A549 (cell line): ENCODE measurements around the gene UBASH3B. TPM values are rescaled to one million over a fixed set of nuclear protein-coding genes. Genes with fewer than 3 reads are reported as not detected.

ENCODE experiments used
- ATAC-seq, 2 experiments: fragments of 200-7000 bp in 1 of 2; fragments of >200 bp in 1 of 2; cut with Nextera tagmentation in 1 of 2; cut with Tn5 transposase in 1 of 2; 3 replicates each; pipeline versions ENCODE4 v1.8.0 to v1.9.1; 2018 to 2020; ENCODE audit warnings: mild to moderate bottlenecking in 1 of 2, moderate library complexity in 1 of 2
- CTCF ChIA-PET: fragments of 300-600 bp; sonication (Branson Sonifier 250); formaldehyde crosslinking; extraction: SDS; loops from one replicate; lab custom pipeline; 2021; ENCODE audit warnings: antibody characterized with exemption, inconsistent platforms; lab: Yijun Ruan, JAX
- POLR2A ChIA-PET: fragments of 350-600 bp; formaldehyde crosslinking; extraction: SDS; loops from one replicate; lab custom pipeline; 2021; ENCODE audit warnings: antibody characterized with exemption, inconsistent platforms; lab: Yijun Ruan, JAX
- DNase-seq, 2 experiments: peaks; one replicate each; pipeline versions ENCODE4 v3.0.0 to v3.0.0-alpha.2; 2011 to 2016; ENCODE audit warnings: low read depth in 1 of 2, low spot score in 1 of 2
- FAIRE-seq: peaks from 2 replicates; lab custom pipeline; 2011; peaks lifted over from hg19 to GRCh38; lab: Jason Lieb, UNC
- H3K27ac ChIP-seq, 2 experiments: fragments of >200 bp; sonication (Bioruptor Twin); formaldehyde crosslinking; 3 replicates each; pipeline ENCODE4 v1.5.1; 2016 to 2017
- H3K4me1 ChIP-seq: fragments of >200 bp; sonication (Bioruptor Twin); formaldehyde crosslinking; 3 replicates; pipeline ENCODE4 v1.6.1; 2016
- H3K4me2 ChIP-seq: fragments of >200 bp; sonication (Bioruptor Twin); formaldehyde crosslinking; 3 replicates; pipeline ENCODE4 v1.6.1; 2016
- H3K4me3 ChIP-seq: fragments of >200 bp; sonication (Bioruptor Twin); formaldehyde crosslinking; 3 replicates; pipeline ENCODE4 v1.5.1; 2016
- H3K9me3 ChIP-seq: fragments of >200 bp; sonication (Bioruptor Twin); formaldehyde crosslinking; 3 replicates; pipeline ENCODE4 v1.6.1; 2016
- CBX2 ChIP-seq: fragments of 200-600 bp; sonication (generic); IDR thresholded peaks from 2 replicates; pipeline ENCODE4 v1.6.1; 2016; ENCODE audit warnings: low read depth, mild to moderate bottlenecking, borderline replicate concordance
- CEBPB ChIP-seq, 2 experiments: fragments of >200 bp in 1 of 2; sonication (Bioruptor Twin) in 1 of 2; formaldehyde crosslinking in 1 of 2; IDR thresholded peaks; 2 replicates each; pipeline ENCODE4 v1.6.1; 2012 to 2016
- CHD2 ChIP-seq: fragments of 150-350 bp; IDR thresholded peaks from 2 replicates; pipeline ENCODE4 v1.6.1; 2014; ENCODE audit warnings: low read length; ENCODE audit not compliant: partially characterized antibody
- CHD4 ChIP-seq: fragments of 200-600 bp; sonication (generic); IDR thresholded peaks from 2 replicates; pipeline ENCODE4 v1.6.1; 2016; ENCODE audit warnings: antibody characterized with exemption, mild to moderate bottlenecking, borderline replicate concordance
- ESRRA ChIP-seq: fragments of 150-350 bp; IDR thresholded peaks from 2 replicates; pipeline ENCODE4 v1.6.1; 2014; ENCODE audit warnings: mild to moderate bottlenecking, low read length, borderline replicate concordance
- FOSL2 ChIP-seq, 2 experiments: fragments of 450-650 bp in 1 of 2; fragments of >200 bp in 1 of 2; sonication (Bioruptor Twin) in 1 of 2; formaldehyde crosslinking; IDR thresholded peaks; 2 replicates each; pipeline versions ENCODE4 v1.5.0 to v1.6.1; 2016 to 2020; ENCODE audit warnings: mild to moderate bottlenecking in 1 of 2, moderate library complexity in 1 of 2
- FOXS1 ChIP-seq: fragments of 250-450 bp; sonication (Bioruptor Pico); IDR thresholded peaks from 2 replicates; pipeline ENCODE4 v1.5.0; 2020; ENCODE audit warnings: mild to moderate bottlenecking, moderate library complexity
- GATA3 ChIP-seq: IDR thresholded peaks from 2 replicates; pipeline ENCODE4 v1.6.1; 2012; ENCODE audit warnings: borderline replicate concordance
- HDAC2 ChIP-seq: fragments of 200-600 bp; sonication (generic); IDR thresholded peaks from 2 replicates; pipeline ENCODE4 v1.6.1; 2016
- HOXB5 ChIP-seq: fragments of 250-450 bp; sonication (Bioruptor Pico); IDR thresholded peaks from 2 replicates; pipeline ENCODE4 v1.5.0; 2020; ENCODE audit warnings: mild to moderate bottlenecking, moderate library complexity
- JUN ChIP-seq, 2 experiments: fragments of >200 bp; sonication (Bioruptor Twin); formaldehyde crosslinking; IDR thresholded peaks; 2 replicates in 1 of 2; 3 replicates in 1 of 2; pipeline ENCODE4 v1.6.1; 2016 to 2017
- JUNB ChIP-seq: fragments of >200 bp; sonication (Bioruptor Twin); formaldehyde crosslinking; IDR thresholded peaks from 2 replicates; pipeline ENCODE4 v1.6.1; 2016
- MAZ ChIP-seq: fragments of 150-350 bp; IDR thresholded peaks from 2 replicates; pipeline ENCODE4 v1.6.1; 2014; ENCODE audit warnings: antibody characterized with exemption, low read depth, low read length, borderline replicate concordance
- NFE2L2 ChIP-seq: fragments of 150-350 bp; conservative IDR thresholded peaks from 2 replicates; pipeline ENCODE4 v1.6.1; 2014; ENCODE audit warnings: low read length
- NR3C1 ChIP-seq: fragments of >200 bp; sonication (Bioruptor Twin); formaldehyde crosslinking; IDR thresholded peaks from 3 replicates; pipeline ENCODE4 v1.6.1; 2017
- PHF8 ChIP-seq: fragments of 200-600 bp; sonication (generic); IDR thresholded peaks from 2 replicates; pipeline ENCODE4 v1.6.1; 2016; ENCODE audit warnings: low read depth, mild to moderate bottlenecking, antibody characterized with exemption, moderate library complexity, borderline replicate concordance
- TP53 ChIP-seq: fragments of 250-450 bp; sonication (Bioruptor Pico); IDR thresholded peaks from 2 replicates; pipeline ENCODE4 v1.5.0; 2021; ENCODE audit warnings: mild to moderate bottlenecking, moderate library complexity
- ZNF302 ChIP-seq: fragments of 250-450 bp; sonication (Bioruptor Pico); IDR thresholded peaks from 2 replicates; pipeline ENCODE4 v1.9.0; 2021; ENCODE audit warnings: inconsistent platforms, mild to moderate bottlenecking, moderate library complexity
- WGBS: methylation state at CpG from one replicate; pipeline ENCODE4 v1.1.6; 2017; ENCODE audit errors: missing lambda C conversion rate; 5-methylcytosine and 5-hydroxymethylcytosine counted together
- polyA plus RNA-seq, 4 experiments: library from polyadenylated mRNA; depleted of rRNA in 3 of 4; stranded (reverse); fragments of >200 nt; fragmentation: RNase III in 1 of 4; extraction: RNeasy Plus Mini Kit Qiagen cat#74134 plus additional on column Dnase treatment in 1 of 4; gene quantifications; 2 replicates in 3 of 4; 3 replicates in 1 of 4; pipeline ENCODE4 v1.2.3, GENCODE V29; 2011 to 2017
- TF ChIP-seq, protein P1 (sequence below): fragments of >200 bp; sonication (Bioruptor Twin); formaldehyde crosslinking; IDR thresholded peaks from 3 replicates; pipeline ENCODE4 v1.5.1; 2016
- TF ChIP-seq, protein P2 (sequence below): fragments of 250-450 bp; sonication (Bioruptor Pico); IDR thresholded peaks from 2 replicates; pipeline ENCODE4 v1.5.0; 2020; ENCODE audit warnings: low read depth, mild to moderate bottlenecking, moderate library complexity
- TF ChIP-seq, protein P3 (sequence below): fragments of 250-450 bp; sonication (Bioruptor Pico); IDR thresholded peaks from 2 replicates; pipeline ENCODE4 v1.5.0; 2021; ENCODE audit warnings: mild to moderate bottlenecking, moderate library complexity, borderline replicate concordance
- TF ChIP-seq, protein P4 (sequence below): IDR thresholded peaks from 2 replicates; pipeline ENCODE4 v1.6.1; 2012; ENCODE audit warnings: low read depth, borderline replicate concordance

UBASH3B gene
- polyA plus RNA-seq, 2 of the 4 experiments (the other 2 are of a cell fraction): 33.4 to 43.0 TPM

DNA sequence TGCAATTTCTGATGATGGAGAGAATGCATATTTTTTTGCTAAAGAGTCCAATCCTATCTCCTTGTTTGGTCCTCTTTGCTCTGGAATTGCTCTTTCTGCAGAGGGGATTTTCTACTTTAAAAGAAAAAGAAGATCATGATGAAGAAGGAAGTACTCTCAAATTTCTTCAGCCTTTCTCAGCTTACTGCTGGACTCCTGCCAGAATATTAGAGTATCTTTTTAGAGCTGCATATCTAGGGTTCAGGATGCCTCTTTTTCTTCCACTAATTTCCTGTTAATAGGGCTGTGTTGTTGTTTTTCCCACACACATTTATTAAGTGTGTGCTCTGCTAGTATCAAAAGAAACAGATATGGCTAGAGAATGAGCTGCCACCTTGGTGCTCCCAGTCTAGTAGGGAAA, 18.2 kb downstream of the UBASH3B start:
- H3K4me3 ChIP-seq: no peak overlapping the region
- no peak for DNase-seq
- no peak for TF ChIP-seq GATA3
- TF ChIP-seq CEBPB (IDR thresholded peaks at IDR 0.05): no peak
- TF ChIP-seq CHD2: no peak
- no peak for TF ChIP-seq PHF8
- no peak for TF ChIP-seq MAZ
- TF ChIP-seq, protein P1, sequence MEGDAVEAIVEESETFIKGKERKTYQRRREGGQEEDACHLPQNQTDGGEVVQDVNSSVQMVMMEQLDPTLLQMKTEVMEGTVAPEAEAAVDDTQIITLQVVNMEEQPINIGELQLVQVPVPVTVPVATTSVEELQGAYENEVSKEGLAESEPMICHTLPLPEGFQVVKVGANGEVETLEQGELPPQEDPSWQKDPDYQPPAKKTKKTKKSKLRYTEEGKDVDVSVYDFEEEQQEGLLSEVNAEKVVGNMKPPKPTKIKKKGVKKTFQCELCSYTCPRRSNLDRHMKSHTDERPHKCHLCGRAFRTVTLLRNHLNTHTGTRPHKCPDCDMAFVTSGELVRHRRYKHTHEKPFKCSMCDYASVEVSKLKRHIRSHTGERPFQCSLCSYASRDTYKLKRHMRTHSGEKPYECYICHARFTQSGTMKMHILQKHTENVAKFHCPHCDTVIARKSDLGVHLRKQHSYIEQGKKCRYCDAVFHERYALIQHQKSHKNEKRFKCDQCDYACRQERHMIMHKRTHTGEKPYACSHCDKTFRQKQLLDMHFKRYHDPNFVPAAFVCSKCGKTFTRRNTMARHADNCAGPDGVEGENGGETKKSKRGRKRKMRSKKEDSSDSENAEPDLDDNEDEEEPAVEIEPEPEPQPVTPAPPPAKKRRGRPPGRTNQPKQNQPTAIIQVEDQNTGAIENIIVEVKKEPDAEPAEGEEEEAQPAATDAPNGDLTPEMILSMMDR: no peak
- TF ChIP-seq, protein P2, sequence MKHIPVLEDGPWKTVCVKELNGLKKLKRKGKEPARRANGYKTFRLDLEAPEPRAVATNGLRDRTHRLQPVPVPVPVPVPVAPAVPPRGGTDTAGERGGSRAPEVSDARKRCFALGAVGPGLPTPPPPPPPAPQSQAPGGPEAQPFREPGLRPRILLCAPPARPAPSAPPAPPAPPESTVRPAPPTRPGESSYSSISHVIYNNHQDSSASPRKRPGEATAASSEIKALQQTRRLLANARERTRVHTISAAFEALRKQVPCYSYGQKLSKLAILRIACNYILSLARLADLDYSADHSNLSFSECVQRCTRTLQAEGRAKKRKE: no peak
- no peak for TF ChIP-seq CBX2
- no peak for TF ChIP-seq ESRRA
- TF ChIP-seq, protein P3, sequence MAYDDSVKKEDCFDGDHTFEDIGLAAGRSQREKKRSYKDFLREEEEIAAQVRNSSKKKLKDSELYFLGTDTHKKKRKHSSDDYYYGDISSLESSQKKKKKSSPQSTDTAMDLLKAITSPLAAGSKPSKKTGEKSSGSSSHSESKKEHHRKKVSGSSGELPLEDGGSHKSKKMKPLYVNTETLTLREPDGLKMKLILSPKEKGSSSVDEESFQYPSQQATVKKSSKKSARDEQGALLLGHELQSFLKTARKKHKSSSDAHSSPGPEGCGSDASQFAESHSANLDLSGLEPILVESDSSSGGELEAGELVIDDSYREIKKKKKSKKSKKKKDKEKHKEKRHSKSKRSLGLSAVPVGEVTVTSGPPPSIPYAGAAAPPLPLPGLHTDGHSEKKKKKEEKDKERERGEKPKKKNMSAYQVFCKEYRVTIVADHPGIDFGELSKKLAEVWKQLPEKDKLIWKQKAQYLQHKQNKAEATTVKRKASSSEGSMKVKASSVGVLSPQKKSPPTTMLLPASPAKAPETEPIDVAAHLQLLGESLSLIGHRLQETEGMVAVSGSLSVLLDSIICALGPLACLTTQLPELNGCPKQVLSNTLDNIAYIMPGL (CRISPR knock-in tag): no peak
- no peak for TF ChIP-seq CHD4
- TF ChIP-seq, protein P4, sequence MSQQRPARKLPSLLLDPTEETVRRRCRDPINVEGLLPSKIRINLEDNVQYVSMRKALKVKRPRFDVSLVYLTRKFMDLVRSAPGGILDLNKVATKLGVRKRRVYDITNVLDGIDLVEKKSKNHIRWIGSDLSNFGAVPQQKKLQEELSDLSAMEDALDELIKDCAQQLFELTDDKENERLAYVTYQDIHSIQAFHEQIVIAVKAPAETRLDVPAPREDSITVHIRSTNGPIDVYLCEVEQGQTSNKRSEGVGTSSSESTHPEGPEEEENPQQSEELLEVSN: no peak
- no peak for TF ChIP-seq HOXB5 (CRISPR knock-in tag)
- TF ChIP-seq NFE2L2: no peak
- TF ChIP-seq FOXS1: no peak
- TF ChIP-seq HDAC2: no peak
- ChIA-PET POLR2A (interaction anchor here (0.7 to 0.9 kb wide), 3 partner anchors 18 to 389 kb away, joined by 3 to 5 read pairs (median 3); partner anchors contain the start of genes HSPA8 and UBASH3B), CTCF (interaction anchor here (0.6 to 1.1 kb wide), 3 partner anchors 21 to 374 kb away, joined by 3 to 4 read pairs (median 3); no protein-coding TSS in a partner anchor)
- H3K27ac ChIP-seq: peak overlapping the region; percentile 18 to 71; a peak in 5 of 6 replicates
- ATAC-seq: no peak
- no peak for FAIRE-seq
- H3K4me2 ChIP-seq: peak overlapping the region; percentile 6
- H3K9me3 ChIP-seq: peaks cover 5% of the 10 kb centered on the region; the same call in 1 of the 3 replicates
- peaks cover 82% of the 10 kb centered on the region for H3K4me1 ChIP-seq

DNA sequence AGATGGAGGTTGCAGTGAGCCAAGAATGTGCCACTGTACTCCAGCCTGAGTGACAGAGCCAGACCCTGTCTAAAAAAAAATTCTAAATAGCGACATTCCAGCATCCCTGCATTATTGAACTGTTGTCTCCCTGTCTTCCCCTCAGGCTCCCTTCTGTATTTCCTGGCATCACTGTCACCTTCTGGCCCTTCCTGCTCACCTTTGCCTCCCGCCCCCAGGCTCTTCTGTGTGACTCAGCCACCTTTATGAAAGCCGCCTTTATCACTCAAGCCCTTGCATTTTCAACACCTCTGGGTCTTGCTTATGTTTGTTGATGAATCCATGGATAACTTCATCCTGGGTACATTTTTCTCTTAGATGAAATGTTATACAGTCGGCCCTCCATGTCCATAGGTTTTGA, 21.1 kb downstream of the UBASH3B start:
- 23% methylated on average over 4 of the region's 4 CpGs for WGBS
- POLR2A ChIA-PET: no interaction called here
- CTCF ChIA-PET: no interaction called here
- TF ChIP-seq JUNB (0 out of 2 replicates have a peak, but pooled peaks have one; percentile 24), NR3C1 (no peak), TP53 (CRISPR knock-in tag) (no peak), FOSL2 (IDR thresholded peaks at IDR 0.05) (no peak), FOSL2 (CRISPR knock-in tag; IDR thresholded peaks at IDR 0.05) (0 out of 2 replicates have a peak, but pooled peaks have one; percentile 8), ZNF302 (CRISPR knock-in tag) (no peak), JUN (IDR thresholded peaks at IDR 0.05) (no peak)
- TF ChIP-seq, all 56 proteins: peak for 2
- Histone ChIP-seq H3K9me3 (no peaks in the 10 kb centered on the region), H3K27ac (peak overlapping the region; percentile 60 to 77), H3K4me3 (no peak overlapping the region), H3K4me2 (peak overlapping the region; percentile 65), H3K4me1 (peaks cover 75% of the 10 kb centered on the region)
- ATAC-seq (peak in 1 of 2 experiments; percentile 17; a peak in 2 of 6 replicates), DNase-seq (peak; percentile 25 to 34), FAIRE-seq (no peak)
